Peyer's patch (tissue), 4 donors: ENCODE results near the gene LRP11.

ENCODE experiments used
- POLR2A ChIP-seq, 2 donors: fragments of 450-650 bp; IDR thresholded peaks; one replicate each; pipeline ENCODE4 v1.5.1; 2017; ENCODE audit warnings: antibody characterized with exemption in 2 of 2, mild to moderate bottlenecking in 2 of 2, moderate library complexity in 2 of 2
- TF ChIP-seq, protein P1 (sequence below), 6 experiments: fragments of 450-650 bp in 4 of 6; fragments of 200-600 bp in 2 of 6; sonication (generic) in 1 of 6; IDR thresholded peaks; one replicate each; pipeline ENCODE4 v1.5.1; 2017 to 2019; ENCODE audit warnings: antibody characterized with exemption in 6 of 6, mild to moderate bottlenecking in 3 of 6, moderate library complexity in 1 of 6

DNA sequence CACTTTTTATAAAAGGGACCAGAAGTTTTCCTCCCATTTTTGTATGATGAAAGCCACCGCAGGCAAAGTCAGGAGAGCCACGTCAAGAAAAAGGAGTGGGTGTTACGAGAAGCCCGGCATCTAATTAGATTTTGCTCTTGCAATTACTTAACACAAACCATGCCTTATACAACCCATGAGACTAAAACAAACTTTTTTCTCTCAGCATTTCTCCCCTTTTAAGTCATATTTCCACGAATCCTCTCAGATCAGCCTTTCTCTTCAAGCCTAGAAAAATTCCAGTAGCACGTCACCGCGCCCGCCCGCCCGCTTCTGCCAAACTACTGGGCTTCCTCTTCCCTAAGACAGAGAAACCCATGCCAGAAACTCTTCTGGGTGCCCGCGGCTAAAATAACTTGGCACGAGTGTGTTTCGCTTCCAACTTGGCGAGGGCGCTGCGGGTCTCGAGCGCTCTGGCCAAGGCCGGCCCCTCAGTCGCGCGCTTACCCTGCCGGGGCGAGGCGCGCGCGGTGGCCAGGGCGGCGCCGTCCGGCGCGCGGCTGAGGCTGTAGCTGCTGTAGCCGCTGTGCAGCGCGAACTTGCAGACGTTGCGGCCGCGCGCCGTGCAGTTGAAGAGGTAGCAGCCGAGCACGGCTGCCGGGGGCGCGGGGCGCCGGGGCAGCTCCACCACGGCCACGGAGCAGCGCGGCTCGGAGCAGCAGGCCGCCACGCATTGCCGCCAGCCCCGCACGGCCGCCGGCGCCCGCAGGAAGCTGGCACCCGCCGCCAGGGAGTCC, 1.0 kb downstream of the LRP11 start:
- TF ChIP-seq, protein P1, sequence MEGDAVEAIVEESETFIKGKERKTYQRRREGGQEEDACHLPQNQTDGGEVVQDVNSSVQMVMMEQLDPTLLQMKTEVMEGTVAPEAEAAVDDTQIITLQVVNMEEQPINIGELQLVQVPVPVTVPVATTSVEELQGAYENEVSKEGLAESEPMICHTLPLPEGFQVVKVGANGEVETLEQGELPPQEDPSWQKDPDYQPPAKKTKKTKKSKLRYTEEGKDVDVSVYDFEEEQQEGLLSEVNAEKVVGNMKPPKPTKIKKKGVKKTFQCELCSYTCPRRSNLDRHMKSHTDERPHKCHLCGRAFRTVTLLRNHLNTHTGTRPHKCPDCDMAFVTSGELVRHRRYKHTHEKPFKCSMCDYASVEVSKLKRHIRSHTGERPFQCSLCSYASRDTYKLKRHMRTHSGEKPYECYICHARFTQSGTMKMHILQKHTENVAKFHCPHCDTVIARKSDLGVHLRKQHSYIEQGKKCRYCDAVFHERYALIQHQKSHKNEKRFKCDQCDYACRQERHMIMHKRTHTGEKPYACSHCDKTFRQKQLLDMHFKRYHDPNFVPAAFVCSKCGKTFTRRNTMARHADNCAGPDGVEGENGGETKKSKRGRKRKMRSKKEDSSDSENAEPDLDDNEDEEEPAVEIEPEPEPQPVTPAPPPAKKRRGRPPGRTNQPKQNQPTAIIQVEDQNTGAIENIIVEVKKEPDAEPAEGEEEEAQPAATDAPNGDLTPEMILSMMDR (IDR thresholded peaks at IDR 0.05), result no peak
- no peak for TF ChIP-seq POLR2A (IDR thresholded peaks at IDR 0.05)
